GM12801 (cell line): Measurements from ENCODE around the gene KRTAP1-3.

Experiments
- TF ChIP-seq, protein P1 (sequence below): IDR thresholded peaks from one replicate; pipeline ENCODE4 v1.5.1; 2011; ENCODE audit warnings: control low read depth; ENCODE audit not compliant: insufficient read length; ENCODE audit errors: extremely low read depth

KRTAP1-3 gene

DNA sequence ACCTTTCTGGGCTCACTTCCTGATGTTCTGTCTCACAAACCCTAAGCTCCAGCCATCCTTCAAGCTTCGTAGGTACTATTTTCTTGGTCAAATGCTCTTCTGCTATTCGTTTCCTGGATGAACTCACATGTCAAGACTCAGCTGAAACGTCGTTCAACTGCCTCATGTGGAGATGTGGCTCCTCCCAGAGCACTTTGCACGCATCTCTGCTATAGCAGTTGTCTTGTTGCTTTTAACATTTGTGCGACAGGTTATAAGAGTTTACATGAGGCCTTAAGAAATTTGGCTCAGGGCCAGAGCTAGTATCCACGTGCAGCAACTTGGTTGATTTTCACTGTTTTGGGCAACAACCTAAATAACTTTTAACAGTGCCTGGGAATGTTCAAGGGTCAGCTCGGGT is 47.8 kb downstream of the KRTAP1-3 start:
- TF ChIP-seq, protein P1, sequence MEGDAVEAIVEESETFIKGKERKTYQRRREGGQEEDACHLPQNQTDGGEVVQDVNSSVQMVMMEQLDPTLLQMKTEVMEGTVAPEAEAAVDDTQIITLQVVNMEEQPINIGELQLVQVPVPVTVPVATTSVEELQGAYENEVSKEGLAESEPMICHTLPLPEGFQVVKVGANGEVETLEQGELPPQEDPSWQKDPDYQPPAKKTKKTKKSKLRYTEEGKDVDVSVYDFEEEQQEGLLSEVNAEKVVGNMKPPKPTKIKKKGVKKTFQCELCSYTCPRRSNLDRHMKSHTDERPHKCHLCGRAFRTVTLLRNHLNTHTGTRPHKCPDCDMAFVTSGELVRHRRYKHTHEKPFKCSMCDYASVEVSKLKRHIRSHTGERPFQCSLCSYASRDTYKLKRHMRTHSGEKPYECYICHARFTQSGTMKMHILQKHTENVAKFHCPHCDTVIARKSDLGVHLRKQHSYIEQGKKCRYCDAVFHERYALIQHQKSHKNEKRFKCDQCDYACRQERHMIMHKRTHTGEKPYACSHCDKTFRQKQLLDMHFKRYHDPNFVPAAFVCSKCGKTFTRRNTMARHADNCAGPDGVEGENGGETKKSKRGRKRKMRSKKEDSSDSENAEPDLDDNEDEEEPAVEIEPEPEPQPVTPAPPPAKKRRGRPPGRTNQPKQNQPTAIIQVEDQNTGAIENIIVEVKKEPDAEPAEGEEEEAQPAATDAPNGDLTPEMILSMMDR, result no peak

GRCh38 chr17:40984226-40984625 is 50.4 kb downstream of the KRTAP1-3 start, which contains the start of gene KRT40:
TSS of gene KRT40 (minus strand) at chr17:40984326. CDS start at chr17:40984273, 53 bp downstream.
- TF ChIP-seq, protein P1, result no peak
